ENCODE data around the gene USO1.

DNA sequence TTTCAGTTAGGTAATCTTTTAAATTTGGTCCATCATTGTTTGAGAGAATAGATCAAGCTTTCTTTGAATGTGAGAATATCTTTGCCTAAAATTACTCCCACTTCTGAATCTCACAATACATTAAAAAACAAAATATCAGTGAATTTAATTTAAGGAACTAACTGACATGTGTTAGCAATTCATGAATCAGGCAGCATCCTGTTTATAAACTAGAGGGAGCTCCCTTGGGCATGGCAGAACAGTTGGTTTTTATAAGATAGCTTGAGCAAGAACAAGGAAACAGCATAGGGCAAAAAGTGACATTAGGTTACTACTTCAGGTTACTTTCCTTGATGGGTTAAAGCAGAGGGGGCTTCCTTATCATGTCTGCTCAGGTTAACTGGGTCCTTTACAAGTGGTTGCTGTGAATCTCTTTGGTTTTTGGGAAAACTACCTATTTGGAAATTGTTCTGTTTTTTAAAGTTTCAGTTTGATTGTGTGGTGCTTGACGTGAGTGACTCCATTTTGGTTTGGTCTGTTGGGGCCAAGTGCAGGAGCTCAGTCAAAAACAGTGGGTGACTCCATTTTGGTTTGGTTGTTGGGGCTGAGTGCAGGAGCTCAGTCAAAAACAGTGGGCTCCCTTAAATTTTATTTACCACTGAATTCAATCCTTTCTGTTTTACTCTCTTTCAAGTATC, 109.9 kb downstream of the USO1 start:
- TF ChIP-seq, protein P1, sequence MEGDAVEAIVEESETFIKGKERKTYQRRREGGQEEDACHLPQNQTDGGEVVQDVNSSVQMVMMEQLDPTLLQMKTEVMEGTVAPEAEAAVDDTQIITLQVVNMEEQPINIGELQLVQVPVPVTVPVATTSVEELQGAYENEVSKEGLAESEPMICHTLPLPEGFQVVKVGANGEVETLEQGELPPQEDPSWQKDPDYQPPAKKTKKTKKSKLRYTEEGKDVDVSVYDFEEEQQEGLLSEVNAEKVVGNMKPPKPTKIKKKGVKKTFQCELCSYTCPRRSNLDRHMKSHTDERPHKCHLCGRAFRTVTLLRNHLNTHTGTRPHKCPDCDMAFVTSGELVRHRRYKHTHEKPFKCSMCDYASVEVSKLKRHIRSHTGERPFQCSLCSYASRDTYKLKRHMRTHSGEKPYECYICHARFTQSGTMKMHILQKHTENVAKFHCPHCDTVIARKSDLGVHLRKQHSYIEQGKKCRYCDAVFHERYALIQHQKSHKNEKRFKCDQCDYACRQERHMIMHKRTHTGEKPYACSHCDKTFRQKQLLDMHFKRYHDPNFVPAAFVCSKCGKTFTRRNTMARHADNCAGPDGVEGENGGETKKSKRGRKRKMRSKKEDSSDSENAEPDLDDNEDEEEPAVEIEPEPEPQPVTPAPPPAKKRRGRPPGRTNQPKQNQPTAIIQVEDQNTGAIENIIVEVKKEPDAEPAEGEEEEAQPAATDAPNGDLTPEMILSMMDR (IDR thresholded peaks at IDR 0.05), result no peak
- TF ChIP-seq EZH2phosphoT487 (IDR thresholded peaks at IDR 0.05), result no peak
- no peak for TF ChIP-seq EZH2 (IDR thresholded peaks at IDR 0.05)

Measured in neural progenitor cell (in vitro differentiated cells).